ENCODE measurements around the gene MLF2.
"Not testable (repeated sequence)": the region's sequence is repeated elsewhere in the genome, so short reads cannot be mapped to it uniquely, and the experiment has no call there.

- TF ChIP-seq CTCF (IDR thresholded peaks at IDR 0.05; ENCODE audit: poor library complexity, severe bottlenecking); RAD21 (conservative IDR thresholded peaks at IDR 0.05): not testable (repeated sequence)
Observed at GRCh38 chr12:6716031-6716873, 36.7 kb downstream of the MLF2 start.
